HEK293 (cell line): ENCODE measurements around the gene CDYL2.

Source experiments
- CTCF ChIA-PET: fragments of 350-600 bp; formaldehyde crosslinking; extraction: SDS; loops from one replicate; lab custom pipeline; 2021; ENCODE audit warnings: antibody characterized with exemption; lab: Yijun Ruan, JAX
- POLR2A ChIA-PET: fragments of 300-600 bp; formaldehyde crosslinking; extraction: SDS; loops from one replicate; lab custom pipeline; 2020; ENCODE audit warnings: antibody characterized with exemption, inconsistent platforms; lab: Yijun Ruan, JAX
- H3K27ac ChIP-seq: fragments of 200-500 bp; sonication (Bioruptor generic); 2 replicates; pipeline ENCODE4 v1.5.1; 2014; ENCODE audit warnings: low read depth, low read length, control low read depth, inconsistent platforms; ENCODE audit errors: extremely low read depth
- H3K36me3 ChIP-seq, 2 experiments: fragments of 200-500 bp in 1 of 2; sonication (Bioruptor generic) in 1 of 2; 1 replicate in 1 of 2; 2 replicates in 1 of 2; pipeline ENCODE4 v1.5.1; 2014 to 2017; ENCODE audit warnings: inconsistent platforms in 2 of 2, low read length in 2 of 2; ENCODE audit not compliant: control insufficient read depth in 2 of 2, insufficient read depth in 1 of 2
- H3K4me1 ChIP-seq: fragments of 200-500 bp; sonication (Bioruptor generic); 2 replicates; pipeline ENCODE4 v1.5.1; 2014; ENCODE audit warnings: mild to moderate bottlenecking, low read length, inconsistent platforms; ENCODE audit not compliant: control insufficient read depth, insufficient read depth
- H3K4me3 ChIP-seq: 2 replicates; pipeline ENCODE4 v1.5.1; 2011; ENCODE audit warnings: low read depth, mild to moderate bottlenecking, control low read depth, low read length, moderate library complexity
- H3K9me3 ChIP-seq: fragments of 200-500 bp; sonication (Bioruptor generic); 2 replicates; pipeline ENCODE4 v1.5.1; 2014; ENCODE audit warnings: low read depth, low read length, inconsistent platforms; ENCODE audit not compliant: control insufficient read depth, insufficient read depth
- GLIS2 ChIP-seq: fragments of 450-650 bp; formaldehyde crosslinking; IDR thresholded peaks from 2 replicates; pipeline ENCODE4 v1.5.1; 2016; ENCODE audit warnings: missing biosample characterization, missing genetic modification characterization
- HOXD13 ChIP-seq: sonication (generic); formaldehyde crosslinking; IDR thresholded peaks from 2 replicates; pipeline ENCODE4 v1.8.0; 2022; ENCODE audit warnings: missing genetic modification reagents, borderline replicate concordance
- OSR2 ChIP-seq: fragments of 450-650 bp; formaldehyde crosslinking; IDR thresholded peaks from 2 replicates; pipeline ENCODE4 v1.5.1; 2016; ENCODE audit warnings: missing biosample characterization, missing genetic modification characterization
- SALL2 ChIP-seq: fragments of 450-650 bp; formaldehyde crosslinking; IDR thresholded peaks from 2 replicates; pipeline ENCODE4 v1.5.0; 2017; ENCODE audit warnings: missing biosample characterization, mild to moderate bottlenecking, missing genetic modification characterization, borderline replicate concordance
- SCRT2 ChIP-seq: fragments of 450-650 bp; formaldehyde crosslinking; IDR thresholded peaks from 2 replicates; pipeline ENCODE4 v1.5.1; 2016; ENCODE audit warnings: missing biosample characterization, missing genetic modification characterization
- WT1 ChIP-seq: fragments of 450-650 bp; formaldehyde crosslinking; IDR thresholded peaks from 2 replicates; pipeline ENCODE4 v1.5.1; 2016; ENCODE audit warnings: missing biosample characterization, missing genetic modification characterization
- ZBTB7A ChIP-seq: fragments of 450-650 bp; formaldehyde crosslinking; IDR thresholded peaks from 2 replicates; pipeline ENCODE4 v1.5.1; 2016; ENCODE audit warnings: low read depth, missing biosample characterization, missing genetic modification characterization
- ZNF112 ChIP-seq: fragments of 450-650 bp; formaldehyde crosslinking; IDR thresholded peaks from 2 replicates; pipeline ENCODE4 v1.5.0; 2017; ENCODE audit warnings: missing biosample characterization, missing genetic modification characterization
- ZNF133 ChIP-seq: fragments of 450-650 bp; formaldehyde crosslinking; IDR thresholded peaks from 2 replicates; pipeline ENCODE4 v1.5.1; 2016; ENCODE audit warnings: missing biosample characterization, missing genetic modification characterization
- ZNF292 ChIP-seq: fragments of 450-650 bp; formaldehyde crosslinking; IDR thresholded peaks from 2 replicates; pipeline ENCODE4 v1.5.1; 2016; ENCODE audit warnings: low read depth, missing biosample characterization, missing genetic modification characterization, borderline replicate concordance
- ZNF311 ChIP-seq: fragments of 450-650 bp; formaldehyde crosslinking; IDR thresholded peaks from 2 replicates; pipeline ENCODE4 v1.5.1; 2017; ENCODE audit warnings: missing biosample characterization, missing genetic modification characterization, borderline replicate concordance
- ZNF391 ChIP-seq: fragments of 450-650 bp; formaldehyde crosslinking; IDR thresholded peaks from 2 replicates; pipeline ENCODE4 v1.5.1; 2016; ENCODE audit warnings: low read depth, missing biosample characterization, missing genetic modification characterization, borderline replicate concordance
- ZNF394 ChIP-seq: fragments of 450-650 bp; formaldehyde crosslinking; IDR thresholded peaks from 2 replicates; pipeline ENCODE4 v1.5.1; 2016; ENCODE audit warnings: missing biosample characterization, missing genetic modification characterization, mild to moderate bottlenecking, moderate library complexity, borderline replicate concordance
- ZNF423 ChIP-seq: fragments of 450-650 bp; formaldehyde crosslinking; IDR thresholded peaks from 2 replicates; pipeline ENCODE4 v1.5.1; 2016; ENCODE audit warnings: missing biosample characterization, missing genetic modification characterization
- ZNF473 ChIP-seq: fragments of 450-650 bp; formaldehyde crosslinking; IDR thresholded peaks from 2 replicates; pipeline ENCODE4 v1.5.1; 2017; ENCODE audit warnings: missing biosample characterization, missing genetic modification characterization
- ZNF48 ChIP-seq: fragments of 450-650 bp; formaldehyde crosslinking; IDR thresholded peaks from 2 replicates; pipeline ENCODE4 v1.5.1; 2016; ENCODE audit warnings: missing biosample characterization, missing genetic modification characterization
- ZNF529 ChIP-seq: fragments of 450-650 bp; formaldehyde crosslinking; IDR thresholded peaks from 2 replicates; pipeline ENCODE4 v1.5.1; 2017; ENCODE audit warnings: missing genetic modification characterization, missing biosample characterization; ENCODE audit not compliant: insufficient replicate concordance
- ZNF623 ChIP-seq: fragments of 450-650 bp; formaldehyde crosslinking; IDR thresholded peaks from 2 replicates; pipeline ENCODE4 v1.5.1; 2016; ENCODE audit warnings: missing biosample characterization, missing genetic modification characterization
- ZNF660 ChIP-seq: fragments of 450-650 bp; IDR thresholded peaks from 2 replicates; pipeline ENCODE4 v1.5.1; 2018; ENCODE audit warnings: missing biosample characterization, mild to moderate bottlenecking, missing genetic modification characterization
- ZNF747 ChIP-seq: fragments of 450-650 bp; formaldehyde crosslinking; IDR thresholded peaks from 2 replicates; pipeline ENCODE4 v1.5.1; 2016; ENCODE audit warnings: missing biosample characterization, missing genetic modification characterization
- ZNF785 ChIP-seq: fragments of 450-650 bp; formaldehyde crosslinking; IDR thresholded peaks from 2 replicates; pipeline ENCODE4 v1.5.1; 2016; ENCODE audit warnings: missing biosample characterization, missing genetic modification characterization
- ZSCAN30 ChIP-seq: fragments of 450-650 bp; IDR thresholded peaks from 2 replicates; pipeline ENCODE4 v1.5.1; 2018; ENCODE audit warnings: missing biosample characterization, mild to moderate bottlenecking, missing genetic modification characterization, moderate library complexity
- TF ChIP-seq, protein P1 (sequence below): fragments of 450-650 bp; formaldehyde crosslinking; IDR thresholded peaks from 2 replicates; pipeline ENCODE4 v1.5.1; 2016; ENCODE audit warnings: missing biosample characterization, missing genetic modification characterization
- TF ChIP-seq, protein P2 (sequence below): fragments of 450-650 bp; formaldehyde crosslinking; IDR thresholded peaks from 2 replicates; pipeline ENCODE4 v1.5.1; 2016; ENCODE audit warnings: missing biosample characterization, missing genetic modification characterization
- TF ChIP-seq, protein P3 (sequence below): fragments of 450-650 bp; formaldehyde crosslinking; IDR thresholded peaks from 2 replicates; pipeline ENCODE4 v1.5.1; 2016; ENCODE audit warnings: missing biosample characterization, missing genetic modification characterization
- TF ChIP-seq, protein P4 (sequence below): fragments of 450-650 bp; formaldehyde crosslinking; IDR thresholded peaks from 2 replicates; pipeline ENCODE4 v1.5.1; 2016; ENCODE audit warnings: missing biosample characterization, missing genetic modification characterization

The CDYL2 gene

DNA sequence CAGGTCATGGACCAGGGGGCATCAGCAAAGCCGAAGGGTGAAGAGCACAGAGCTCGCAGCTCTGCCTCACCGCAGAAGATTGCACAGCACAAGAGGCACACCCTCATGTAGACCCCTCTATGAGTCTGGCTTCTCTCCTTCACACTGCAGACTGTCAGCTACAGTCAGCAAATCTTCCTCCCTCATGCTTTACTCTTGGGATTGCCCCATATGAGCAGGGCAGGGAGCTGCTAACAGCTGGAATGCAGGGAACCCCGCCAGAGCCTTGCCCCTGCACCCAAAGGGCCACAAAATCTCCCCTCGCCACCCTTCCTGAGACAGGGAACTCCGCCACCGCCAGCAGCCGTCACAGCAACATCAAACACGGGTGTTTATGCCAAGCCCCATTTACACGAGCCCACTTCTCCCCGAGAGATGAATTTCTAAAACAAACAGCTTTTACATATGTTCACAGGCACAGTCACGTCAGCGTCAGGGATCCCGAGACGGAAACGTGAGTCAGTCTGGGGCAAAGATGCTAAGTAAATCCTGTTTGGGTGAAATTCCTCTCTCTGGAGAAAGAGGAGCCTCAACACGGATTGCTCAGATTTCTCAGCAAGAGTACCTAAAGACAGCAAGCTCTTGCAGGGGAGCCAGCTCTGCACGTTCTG, 121.9 kb downstream of the CDYL2 start:
- H3K27ac ChIP-seq: no peak overlapping the region
- CTCF ChIA-PET: no interaction called here

DNA sequence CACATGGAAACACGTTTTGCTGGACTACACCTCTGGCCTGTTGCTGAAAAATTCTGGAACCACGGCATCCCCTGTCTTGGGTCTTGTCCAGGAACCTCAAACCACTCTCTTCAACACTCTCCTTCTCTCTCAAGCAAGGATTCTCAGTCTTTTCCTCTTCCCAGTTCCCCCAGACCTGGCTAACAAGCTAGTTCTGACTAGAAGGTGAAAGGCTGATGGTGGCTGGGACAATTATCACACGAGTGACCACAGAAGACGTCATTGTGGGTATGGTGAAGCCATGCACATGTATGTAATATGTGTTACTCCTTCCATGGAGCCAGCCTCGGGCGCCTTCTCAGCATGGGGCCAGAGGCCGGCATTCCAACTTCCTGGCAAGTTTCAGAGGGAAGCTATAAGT, 123.0 kb downstream of the CDYL2 start:
- Histone ChIP-seq H3K4me3 (no peak overlapping the region), H3K9me3 (no peaks in the 10 kb centered on the region), H3K36me3 (no peaks in the 10 kb centered on the region), H3K27ac (no peak overlapping the region), H3K4me1 (no peaks in the 10 kb centered on the region)
- ChIA-PET CTCF (no interaction called here), POLR2A (no interaction called here)
- TF ChIP-seq ZBTB7A (no peak), ZNF473 (tag by site-specific recombination) (no peak), OSR2 (tag by site-specific recombination) (no peak), ZNF623 (tag by site-specific recombination) (no peak), ZNF311 (tag by site-specific recombination) (no peak), WT1 (tag by site-specific recombination) (no peak), ZNF292 (tag by site-specific recombination) (no peak)
- TF ChIP-seq, protein P1, sequence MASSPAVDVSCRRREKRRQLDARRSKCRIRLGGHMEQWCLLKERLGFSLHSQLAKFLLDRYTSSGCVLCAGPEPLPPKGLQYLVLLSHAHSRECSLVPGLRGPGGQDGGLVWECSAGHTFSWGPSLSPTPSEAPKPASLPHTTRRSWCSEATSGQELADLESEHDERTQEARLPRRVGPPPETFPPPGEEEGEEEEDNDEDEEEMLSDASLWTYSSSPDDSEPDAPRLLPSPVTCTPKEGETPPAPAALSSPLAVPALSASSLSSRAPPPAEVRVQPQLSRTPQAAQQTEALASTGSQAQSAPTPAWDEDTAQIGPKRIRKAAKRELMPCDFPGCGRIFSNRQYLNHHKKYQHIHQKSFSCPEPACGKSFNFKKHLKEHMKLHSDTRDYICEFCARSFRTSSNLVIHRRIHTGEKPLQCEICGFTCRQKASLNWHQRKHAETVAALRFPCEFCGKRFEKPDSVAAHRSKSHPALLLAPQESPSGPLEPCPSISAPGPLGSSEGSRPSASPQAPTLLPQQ (tag by site-specific recombination): no peak
- TF ChIP-seq, protein P2, sequence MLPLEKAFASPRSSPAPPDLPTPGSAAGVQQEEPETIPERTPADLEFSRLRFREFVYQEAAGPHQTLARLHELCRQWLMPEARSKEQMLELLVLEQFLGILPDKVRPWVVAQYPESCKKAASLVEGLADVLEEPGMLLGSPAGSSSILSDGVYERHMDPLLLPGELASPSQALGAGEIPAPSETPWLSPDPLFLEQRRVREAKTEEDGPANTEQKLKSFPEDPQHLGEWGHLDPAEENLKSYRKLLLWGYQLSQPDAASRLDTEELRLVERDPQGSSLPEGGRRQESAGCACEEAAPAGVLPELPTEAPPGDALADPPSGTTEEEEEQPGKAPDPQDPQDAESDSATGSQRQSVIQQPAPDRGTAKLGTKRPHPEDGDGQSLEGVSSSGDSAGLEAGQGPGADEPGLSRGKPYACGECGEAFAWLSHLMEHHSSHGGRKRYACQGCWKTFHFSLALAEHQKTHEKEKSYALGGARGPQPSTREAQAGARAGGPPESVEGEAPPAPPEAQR (tag by site-specific recombination): no peak

More for the DNA sequence above, 121.9 kb downstream of the CDYL2 start:
- POLR2A ChIA-PET: no interaction called here
- H3K4me3 ChIP-seq: no peak overlapping the region
- TF ChIP-seq, protein P3, sequence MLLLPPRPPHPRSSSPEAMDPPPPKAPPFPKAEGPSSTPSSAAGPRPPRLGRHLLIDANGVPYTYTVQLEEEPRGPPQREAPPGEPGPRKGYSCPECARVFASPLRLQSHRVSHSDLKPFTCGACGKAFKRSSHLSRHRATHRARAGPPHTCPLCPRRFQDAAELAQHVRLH: no peak
- TF ChIP-seq HOXD13 (CRISPR knock-in tag): no peak
- TF ChIP-seq ZNF133 (tag by site-specific recombination): no peak
- no peak for TF ChIP-seq ZNF48 (tag by site-specific recombination)
- TF ChIP-seq SCRT2 (tag by site-specific recombination): no peak
- TF ChIP-seq, all 188 proteins: peak for 0
- H3K36me3 ChIP-seq: no peaks in the 10 kb centered on the region
- H3K4me1 ChIP-seq: no peaks in the 10 kb centered on the region
- H3K9me3 ChIP-seq: no peaks in the 10 kb centered on the region

DNA sequence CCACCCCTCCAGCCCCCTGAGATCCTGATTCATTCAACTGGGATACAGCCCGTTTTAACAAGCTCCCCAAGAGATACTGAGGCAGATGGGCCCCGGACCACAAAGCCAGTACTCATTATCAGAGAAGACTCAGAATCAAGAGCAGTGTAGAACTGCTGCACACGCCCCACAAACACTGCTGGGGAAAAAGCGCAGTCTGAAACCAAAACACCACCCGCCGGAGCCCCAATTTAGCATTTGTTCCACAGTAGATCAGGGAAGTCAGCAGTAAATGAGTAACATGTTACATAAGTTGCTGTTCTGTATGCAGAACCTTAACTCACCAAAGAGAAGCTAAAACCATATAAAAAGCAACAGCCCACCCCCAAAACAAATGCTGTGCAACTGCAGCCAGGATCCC, 123.6 kb downstream of the CDYL2 start:
- POLR2A ChIA-PET: no interaction called here
- Histone ChIP-seq H3K4me1 (no peaks in the 10 kb centered on the region), H3K27ac (no peak overlapping the region), H3K9me3 (no peaks in the 10 kb centered on the region), H3K36me3 (no peaks in the 10 kb centered on the region), H3K4me3 (no peak overlapping the region)
- CTCF ChIA-PET: interaction anchor here (0.5 kb wide), 1 partner anchor 116 kb away, joined by 3 read pairs; no protein-coding TSS in a partner anchor
- TF ChIP-seq ZNF112 (tag by site-specific recombination) (no peak), ZNF747 (tag by site-specific recombination) (no peak), ZSCAN30 (tag by site-specific recombination) (no peak), ZNF391 (tag by site-specific recombination) (no peak), ZNF529 (tag by site-specific recombination) (no peak), GLIS2 (tag by site-specific recombination) (no peak), ZNF785 (no peak), ZNF660 (no peak), SALL2 (tag by site-specific recombination) (no peak), ZNF394 (tag by site-specific recombination) (no peak), ZNF423 (tag by site-specific recombination) (no peak)
- TF ChIP-seq, protein P4, sequence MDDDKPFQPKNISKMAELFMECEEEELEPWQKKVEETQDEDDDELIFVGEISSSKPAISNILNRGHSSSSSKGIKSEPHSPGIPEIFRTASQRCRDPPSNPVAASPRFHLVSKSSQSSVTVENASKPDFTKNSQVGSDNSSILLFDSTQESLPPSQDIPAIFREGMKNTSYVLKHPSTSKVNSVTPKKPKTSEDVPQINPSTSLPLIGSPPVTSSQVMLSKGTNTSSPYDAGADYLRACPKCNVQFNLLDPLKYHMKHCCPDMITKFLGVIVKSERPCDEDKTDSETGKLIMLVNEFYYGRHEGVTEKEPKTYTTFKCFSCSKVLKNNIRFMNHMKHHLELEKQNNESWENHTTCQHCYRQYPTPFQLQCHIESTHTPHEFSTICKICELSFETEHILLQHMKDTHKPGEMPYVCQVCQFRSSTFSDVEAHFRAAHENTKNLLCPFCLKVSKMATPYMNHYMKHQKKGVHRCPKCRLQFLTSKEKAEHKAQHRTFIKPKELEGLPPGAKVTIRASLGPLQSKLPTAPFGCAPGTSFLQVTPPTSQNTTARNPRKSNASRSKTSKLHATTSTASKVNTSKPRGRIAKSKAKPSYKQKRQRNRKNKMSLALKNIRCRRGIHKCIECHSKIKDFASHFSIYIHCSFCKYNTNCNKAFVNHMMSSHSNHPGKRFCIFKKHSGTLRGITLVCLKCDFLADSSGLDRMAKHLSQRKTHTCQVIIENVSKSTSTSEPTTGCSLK (tag by site-specific recombination): no peak
